ENCODE measurements around the gene SKP1.

The SKP1 gene

DNA sequence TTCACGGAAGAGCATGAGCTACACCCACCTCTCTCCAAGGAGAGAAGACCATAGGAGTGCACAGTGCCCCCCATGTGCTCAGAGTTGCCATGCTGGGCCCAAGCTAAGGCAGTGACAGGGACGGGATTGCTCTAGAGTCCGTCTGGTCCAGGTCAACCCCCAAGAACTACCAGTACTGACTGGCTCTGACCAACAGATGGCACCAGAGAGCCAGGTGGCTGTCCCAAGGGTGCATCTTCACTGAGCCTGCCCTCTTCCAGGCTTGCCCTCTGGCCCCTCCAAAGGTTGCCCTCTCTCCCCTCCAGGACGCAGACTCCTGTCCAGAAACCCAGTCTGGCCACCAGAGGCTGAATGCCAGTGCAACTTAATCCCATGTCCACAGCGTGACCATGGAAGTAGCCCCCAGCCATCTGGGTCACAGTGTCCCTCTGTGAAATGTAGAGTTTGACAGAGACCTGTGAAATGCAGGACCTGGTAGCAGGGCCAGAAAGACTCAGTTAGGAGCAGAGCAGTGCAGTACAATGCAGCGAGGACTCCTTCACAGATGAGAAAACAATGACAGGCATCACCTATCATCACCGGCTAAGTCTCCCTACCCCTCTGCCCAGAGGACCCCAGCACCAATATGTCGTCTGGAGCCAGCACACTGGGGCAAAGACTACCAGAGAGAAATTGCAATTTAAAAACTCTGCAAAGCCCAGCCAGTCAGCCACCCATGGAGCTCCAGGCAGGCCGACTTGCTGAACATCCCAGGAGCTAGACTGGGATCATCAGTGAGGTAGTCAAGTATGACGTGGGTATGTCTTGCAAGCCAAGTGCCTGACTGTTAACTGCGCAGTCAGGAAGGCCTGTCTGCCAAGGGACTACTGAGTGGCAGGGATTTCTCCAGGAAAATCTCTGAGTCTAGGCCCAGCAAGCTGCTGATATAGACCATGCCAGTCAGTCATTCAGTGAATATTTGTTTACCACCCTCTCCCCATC, 7.7 kb upstream of the SKP1 start:
- H3K27ac ChIP-seq (ENCODE audit: extremely low read depth, low read depth, low read length): no peak overlapping the region
- POLR2A ChIA-PET: interaction anchor here (0.9 kb wide), 1 partner anchor 283 kb away, joined by 3 read pairs; no protein-coding TSS in a partner anchor
- H3K9me3 ChIP-seq (ENCODE audit: control insufficient read depth, insufficient read depth, low read depth, low read length): no peaks in the 10 kb centered on the region
- H3K4me1 ChIP-seq (ENCODE audit: control insufficient read depth, insufficient read depth, low read length): no peaks in the 10 kb centered on the region
- H3K4me3 ChIP-seq (ENCODE audit: low read depth, low read length): no peak overlapping the region
- CTCF ChIA-PET: interaction anchor here (0.6 to 9.1 kb wide), 28 partner anchors 9 to 284 kb away, joined by 3 to 92 read pairs (median 4); no protein-coding TSS in a partner anchor
- no peaks in the 10 kb centered on the region for H3K36me3 ChIP-seq (ENCODE audit: control insufficient read depth in 2 of 2, insufficient read depth in 1 of 2, low read length in 2 of 2)
- TF ChIP-seq YY2 (tag by site-specific recombination; IDR thresholded peaks at IDR 0.05) (no peak), BCL11A (tag by site-specific recombination; IDR thresholded peaks at IDR 0.05; ENCODE audit: low read depth) (no peak), GLI2 (tag by site-specific recombination; IDR thresholded peaks at IDR 0.05; ENCODE audit: borderline replicate concordance, low read depth) (no peak), ZNF266 (tag by site-specific recombination; IDR thresholded peaks at IDR 0.05; ENCODE audit: low read depth) (no peak), WT1 (tag by site-specific recombination; IDR thresholded peaks at IDR 0.05) (no peak), ZNF121 (tag by site-specific recombination; IDR thresholded peaks at IDR 0.05) (no peak), ZNF292 (tag by site-specific recombination; IDR thresholded peaks at IDR 0.05; ENCODE audit: borderline replicate concordance, low read depth) (no peak), ZEB2 (tag by site-specific recombination; IDR thresholded peaks at IDR 0.05) (0 out of 2 replicates have a peak, but pooled peaks have one; percentile 30), ZBTB1 (tag by site-specific recombination; IDR thresholded peaks at IDR 0.05) (no peak), ZNF18 (tag by site-specific recombination; IDR thresholded peaks at IDR 0.05) (no peak), REPIN1 (tag by site-specific recombination; IDR thresholded peaks at IDR 0.05; ENCODE audit: low read depth) (no peak), ZNF214 (tag by site-specific recombination; IDR thresholded peaks at IDR 0.05; ENCODE audit: borderline replicate concordance) (no peak), ZNF654 (tag by site-specific recombination; IDR thresholded peaks at IDR 0.05; ENCODE audit: low read depth) (peak; percentile 85), KLF17 (tag by site-specific recombination; IDR thresholded peaks at IDR 0.05) (no peak), ZNF146 (tag by site-specific recombination; IDR thresholded peaks at IDR 0.05) (no peak), CTCF (tag by site-specific recombination; IDR thresholded peaks at IDR 0.05) (peak; percentile 90), ZNF501 (tag by site-specific recombination; IDR thresholded peaks at IDR 0.05) (no peak), PBX3 (CRISPR knock-in tag; IDR thresholded peaks at IDR 0.05) (no peak)
- TF ChIP-seq, protein P1, sequence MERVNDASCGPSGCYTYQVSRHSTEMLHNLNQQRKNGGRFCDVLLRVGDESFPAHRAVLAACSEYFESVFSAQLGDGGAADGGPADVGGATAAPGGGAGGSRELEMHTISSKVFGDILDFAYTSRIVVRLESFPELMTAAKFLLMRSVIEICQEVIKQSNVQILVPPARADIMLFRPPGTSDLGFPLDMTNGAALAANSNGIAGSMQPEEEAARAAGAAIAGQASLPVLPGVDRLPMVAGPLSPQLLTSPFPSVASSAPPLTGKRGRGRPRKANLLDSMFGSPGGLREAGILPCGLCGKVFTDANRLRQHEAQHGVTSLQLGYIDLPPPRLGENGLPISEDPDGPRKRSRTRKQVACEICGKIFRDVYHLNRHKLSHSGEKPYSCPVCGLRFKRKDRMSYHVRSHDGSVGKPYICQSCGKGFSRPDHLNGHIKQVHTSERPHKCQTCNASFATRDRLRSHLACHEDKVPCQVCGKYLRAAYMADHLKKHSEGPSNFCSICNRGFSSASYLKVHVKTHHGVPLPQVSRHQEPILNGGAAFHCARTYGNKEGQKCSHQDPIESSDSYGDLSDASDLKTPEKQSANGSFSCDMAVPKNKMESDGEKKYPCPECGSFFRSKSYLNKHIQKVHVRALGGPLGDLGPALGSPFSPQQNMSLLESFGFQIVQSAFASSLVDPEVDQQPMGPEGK (tag by site-specific recombination; IDR thresholded peaks at IDR 0.05): 0 out of 2 replicates have a peak, but pooled peaks have one; percentile 19
- TF ChIP-seq, protein P2, sequence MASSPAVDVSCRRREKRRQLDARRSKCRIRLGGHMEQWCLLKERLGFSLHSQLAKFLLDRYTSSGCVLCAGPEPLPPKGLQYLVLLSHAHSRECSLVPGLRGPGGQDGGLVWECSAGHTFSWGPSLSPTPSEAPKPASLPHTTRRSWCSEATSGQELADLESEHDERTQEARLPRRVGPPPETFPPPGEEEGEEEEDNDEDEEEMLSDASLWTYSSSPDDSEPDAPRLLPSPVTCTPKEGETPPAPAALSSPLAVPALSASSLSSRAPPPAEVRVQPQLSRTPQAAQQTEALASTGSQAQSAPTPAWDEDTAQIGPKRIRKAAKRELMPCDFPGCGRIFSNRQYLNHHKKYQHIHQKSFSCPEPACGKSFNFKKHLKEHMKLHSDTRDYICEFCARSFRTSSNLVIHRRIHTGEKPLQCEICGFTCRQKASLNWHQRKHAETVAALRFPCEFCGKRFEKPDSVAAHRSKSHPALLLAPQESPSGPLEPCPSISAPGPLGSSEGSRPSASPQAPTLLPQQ (tag by site-specific recombination; IDR thresholded peaks at IDR 0.05): 0 out of 2 replicates have a peak, but pooled peaks have one; percentile 13

Data from HEK293 (cell line).